Measurements from ENCODE around the gene PIN4.
"Not testable (repeated sequence)": the region's sequence is repeated elsewhere in the genome, so short reads cannot be mapped to it uniquely, and the experiment has no call there.

PIN4 gene

GRCh38 chrX:72182924-72183323 lies 1.4 kb downstream of the PIN4 start:
- peaks cover 0 to 6% (median 2%) of the 10 kb centered on the region in 5 donors for H3K27me3 ChIP-seq (ENCODE audit: control insufficient read depth in 5 of 5, insufficient read depth in 4 of 5, low read length in 5 of 5)
- peak overlapping the region in 2 of 5 donors; percentile 1 to 40 for H3K9ac ChIP-seq (ENCODE audit: low read length in 5 of 5)
- peaks cover 0 to 6% (median 5%) of the 10 kb centered on the region in 5 donors for H3K36me3 ChIP-seq (ENCODE audit: control insufficient read depth in 5 of 5, insufficient read depth in 5 of 5, low read length in 5 of 5)
- H3K27ac ChIP-seq (ENCODE audit: low read depth, low read length), result no peak overlapping the region
- H3K4me1 ChIP-seq (ENCODE audit: control insufficient read depth in 5 of 5, insufficient read depth in 5 of 5, low read length in 5 of 5), result peaks cover 3 to 18% (median 13%) of the 10 kb centered on the region in 5 donors
- H3K4me3 ChIP-seq (ENCODE audit: low read depth in 1 of 5, low read length in 5 of 5), result peak overlapping the region in 2 of 5 donors; percentile 42 to 75
- H3K9me3 ChIP-seq (ENCODE audit: control insufficient read depth in 5 of 5, low read length in 5 of 5), result no peaks in the 10 kb centered on the region

- H3K9me3 ChIP-seq (ENCODE audit: control insufficient read depth in 5 of 5, low read length in 5 of 5), result no peaks in the 10 kb centered on the region
- peaks cover 9 to 30% (median 11%) of the 10 kb centered on the region in 5 donors for H3K36me3 ChIP-seq (ENCODE audit: control insufficient read depth in 5 of 5, insufficient read depth in 5 of 5, low read length in 5 of 5)
- no peaks in the 10 kb centered on the region for H3K4me1 ChIP-seq (ENCODE audit: control insufficient read depth in 5 of 5, insufficient read depth in 5 of 5, low read length in 5 of 5)
- H3K27me3 ChIP-seq (ENCODE audit: control insufficient read depth in 5 of 5, insufficient read depth in 4 of 5, low read length in 5 of 5), result peaks cover 0 to 5% (median 0%) of the 10 kb centered on the region in 5 donors
- H3K9ac ChIP-seq (ENCODE audit: low read length in 5 of 5), result no peak overlapping the region
- H3K4me3 ChIP-seq (ENCODE audit: low read depth in 1 of 5, low read length in 5 of 5), result no peak overlapping the region
- no peak overlapping the region for H3K27ac ChIP-seq (ENCODE audit: low read depth, low read length)
Measured at GRCh38 chrX:72201836-72202536, 20.4 kb downstream of the PIN4 start.

GRCh38 chrX:72202792-72203401 lies 21.3 kb downstream of the PIN4 start:
- no peak overlapping the region for H3K9ac ChIP-seq (ENCODE audit: low read length in 5 of 5)
- peaks cover 0 to 5% (median 0%) of the 10 kb centered on the region in 5 donors for H3K27me3 ChIP-seq (ENCODE audit: control insufficient read depth in 5 of 5, insufficient read depth in 4 of 5, low read length in 5 of 5)
- H3K27ac ChIP-seq (ENCODE audit: low read depth, low read length), result no peak overlapping the region
- no peaks in the 10 kb centered on the region for H3K9me3 ChIP-seq (ENCODE audit: control insufficient read depth in 5 of 5, low read length in 5 of 5)
- peaks cover 4 to 22% (median 9%) of the 10 kb centered on the region in 5 donors for H3K36me3 ChIP-seq (ENCODE audit: control insufficient read depth in 5 of 5, insufficient read depth in 5 of 5, low read length in 5 of 5)
- H3K4me1 ChIP-seq (ENCODE audit: control insufficient read depth in 5 of 5, insufficient read depth in 5 of 5, low read length in 5 of 5), result no peaks in the 10 kb centered on the region
- H3K4me3 ChIP-seq (ENCODE audit: low read depth in 1 of 5, low read length in 5 of 5), result no peak overlapping the region

- Histone ChIP-seq H3K4me3 (ENCODE audit: low read depth in 1 of 5, low read length in 5 of 5) (no peak overlapping the region), H3K9me3 (ENCODE audit: control insufficient read depth in 5 of 5, low read length in 5 of 5) (no peaks in the 10 kb centered on the region), H3K9ac (ENCODE audit: low read length in 5 of 5) (no peak overlapping the region), H3K4me1 (ENCODE audit: control insufficient read depth in 5 of 5, insufficient read depth in 5 of 5, low read length in 5 of 5) (no peaks in the 10 kb centered on the region), H3K27me3 (ENCODE audit: control insufficient read depth in 5 of 5, insufficient read depth in 4 of 5, low read length in 5 of 5) (peaks cover 0 to 6% (median 0%) of the 10 kb centered on the region in 5 donors), H3K36me3 (ENCODE audit: control insufficient read depth in 5 of 5, insufficient read depth in 5 of 5, low read length in 5 of 5) (peaks cover under 1 to 18% (median 7%) of the 10 kb centered on the region in 5 donors), H3K27ac (ENCODE audit: low read depth, low read length) (no peak overlapping the region)
Measured at GRCh38 chrX:72203421-72203820, 21.9 kb downstream of the PIN4 start.

- H3K9ac ChIP-seq (ENCODE audit: low read length in 5 of 5), result no peak overlapping the region
- H3K4me3 ChIP-seq (ENCODE audit: low read depth in 1 of 5, low read length in 5 of 5), result no peak overlapping the region
- peaks cover 0 to 10% (median 0%) of the 10 kb centered on the region in 5 donors for H3K27me3 ChIP-seq (ENCODE audit: control insufficient read depth in 5 of 5, insufficient read depth in 4 of 5, low read length in 5 of 5)
- peaks cover 0 to 14% (median 0%) of the 10 kb centered on the region in 5 donors for H3K36me3 ChIP-seq (ENCODE audit: control insufficient read depth in 5 of 5, insufficient read depth in 5 of 5, low read length in 5 of 5)
- no peak overlapping the region for H3K27ac ChIP-seq (ENCODE audit: low read depth, low read length)
- no peaks in the 10 kb centered on the region for H3K9me3 ChIP-seq (ENCODE audit: control insufficient read depth in 5 of 5, low read length in 5 of 5)
- no peaks in the 10 kb centered on the region for H3K4me1 ChIP-seq (ENCODE audit: control insufficient read depth in 5 of 5, insufficient read depth in 5 of 5, low read length in 5 of 5)
Measured at GRCh38 chrX:72205706-72206105, 24.1 kb downstream of the PIN4 start.

GRCh38 chrX:72207366-72207765 lies 25.8 kb downstream of the PIN4 start:
- Histone ChIP-seq H3K27ac (ENCODE audit: low read depth, low read length) (no peak overlapping the region), H3K27me3 (ENCODE audit: control insufficient read depth in 5 of 5, insufficient read depth in 4 of 5, low read length in 5 of 5) (peaks cover 0 to 10% (median 0%) of the 10 kb centered on the region in 5 donors), H3K9ac (ENCODE audit: low read length in 5 of 5) (no peak overlapping the region), H3K36me3 (ENCODE audit: control insufficient read depth in 5 of 5, insufficient read depth in 5 of 5, low read length in 5 of 5) (peaks cover 0 to 14% (median 2%) of the 10 kb centered on the region in 5 donors), H3K4me3 (ENCODE audit: low read depth in 1 of 5, low read length in 5 of 5) (no peak overlapping the region), H3K9me3 (ENCODE audit: control insufficient read depth in 5 of 5, low read length in 5 of 5) (no peaks in the 10 kb centered on the region), H3K4me1 (ENCODE audit: control insufficient read depth in 5 of 5, insufficient read depth in 5 of 5, low read length in 5 of 5) (no peaks in the 10 kb centered on the region)

- no peak overlapping the region for H3K27ac ChIP-seq (ENCODE audit: low read depth, low read length)
- H3K36me3 ChIP-seq (ENCODE audit: control insufficient read depth in 5 of 5, insufficient read depth in 5 of 5, low read length in 5 of 5), result peaks cover 0 to 13% (median 2%) of the 10 kb centered on the region in 5 donors
Measured at GRCh38 chrX:72208126-72208800, 26.7 kb downstream of the PIN4 start.

GRCh38 chrX:72216973-72217372 lies 35.4 kb downstream of the PIN4 start:
- H3K4me1 ChIP-seq (ENCODE audit: control insufficient read depth in 5 of 5, insufficient read depth in 5 of 5, low read length in 5 of 5), result no peaks in the 10 kb centered on the region
- no peak overlapping the region for H3K9ac ChIP-seq (ENCODE audit: low read length in 5 of 5)
- no peaks in the 10 kb centered on the region for H3K27me3 ChIP-seq (ENCODE audit: control insufficient read depth in 5 of 5, insufficient read depth in 4 of 5, low read length in 5 of 5)
- H3K9me3 ChIP-seq (ENCODE audit: control insufficient read depth in 5 of 5, low read length in 5 of 5), result no peaks in the 10 kb centered on the region
- no peak overlapping the region for H3K4me3 ChIP-seq (ENCODE audit: low read depth in 1 of 5, low read length in 5 of 5)
- no peaks in the 10 kb centered on the region for H3K36me3 ChIP-seq (ENCODE audit: control insufficient read depth in 5 of 5, insufficient read depth in 5 of 5, low read length in 5 of 5)
- H3K27ac ChIP-seq (ENCODE audit: low read depth, low read length), result no peak overlapping the region

More at GRCh38 chrX:72208126-72208800, 26.7 kb downstream of the PIN4 start:
- Histone ChIP-seq H3K27me3 (ENCODE audit: control insufficient read depth in 5 of 5, insufficient read depth in 4 of 5, low read length in 5 of 5) (peaks cover 0 to 10% (median 0%) of the 10 kb centered on the region in 5 donors), H3K9me3 (ENCODE audit: control insufficient read depth in 5 of 5, low read length in 5 of 5) (no peaks in the 10 kb centered on the region), H3K9ac (ENCODE audit: low read length in 5 of 5) (no peak overlapping the region), H3K4me1 (ENCODE audit: control insufficient read depth in 5 of 5, insufficient read depth in 5 of 5, low read length in 5 of 5) (no peaks in the 10 kb centered on the region), H3K4me3 (ENCODE audit: low read depth in 1 of 5, low read length in 5 of 5) (no peak overlapping the region)

- H3K9ac ChIP-seq (ENCODE audit: low read length in 5 of 5); H3K36me3 ChIP-seq (ENCODE audit: control insufficient read depth in 5 of 5, insufficient read depth in 5 of 5, low read length in 5 of 5); H3K27me3 ChIP-seq (ENCODE audit: control insufficient read depth in 5 of 5, insufficient read depth in 4 of 5, low read length in 5 of 5); H3K27ac ChIP-seq (ENCODE audit: low read depth, low read length); H3K4me3 ChIP-seq (ENCODE audit: low read depth in 1 of 5, low read length in 5 of 5); H3K9me3 ChIP-seq (ENCODE audit: control insufficient read depth in 5 of 5, low read length in 5 of 5); H3K4me1 ChIP-seq (ENCODE audit: control insufficient read depth in 5 of 5, insufficient read depth in 5 of 5, low read length in 5 of 5): not testable (repeated sequence)
Measured at GRCh38 chrX:72220375-72220774, 38.8 kb downstream of the PIN4 start.

GRCh38 chrX:72230290-72230689 lies 48.7 kb downstream of the PIN4 start:
- Histone ChIP-seq H3K36me3 (ENCODE audit: control insufficient read depth in 5 of 5, insufficient read depth in 5 of 5, low read length in 5 of 5) (no peaks in the 10 kb centered on the region), H3K4me3 (ENCODE audit: low read depth in 1 of 5, low read length in 5 of 5) (no peak overlapping the region), H3K4me1 (ENCODE audit: control insufficient read depth in 5 of 5, insufficient read depth in 5 of 5, low read length in 5 of 5) (no peaks in the 10 kb centered on the region), H3K27me3 (ENCODE audit: control insufficient read depth in 5 of 5, insufficient read depth in 4 of 5, low read length in 5 of 5) (peaks cover 0 to 10% (median 0%) of the 10 kb centered on the region in 5 donors), H3K9me3 (ENCODE audit: control insufficient read depth in 5 of 5, low read length in 5 of 5) (peaks cover 0 to 4% (median 0%) of the 10 kb centered on the region in 5 donors), H3K9ac (ENCODE audit: low read length in 5 of 5) (no peak overlapping the region), H3K27ac (ENCODE audit: low read depth, low read length) (no peak overlapping the region)
